ENCODE results near the gene ZBTB21.
"Not testable (repeated sequence)": the region's sequence is repeated elsewhere in the genome, so short reads cannot be mapped to it uniquely, and the experiment has no call there.

ZBTB21 gene

DNA sequence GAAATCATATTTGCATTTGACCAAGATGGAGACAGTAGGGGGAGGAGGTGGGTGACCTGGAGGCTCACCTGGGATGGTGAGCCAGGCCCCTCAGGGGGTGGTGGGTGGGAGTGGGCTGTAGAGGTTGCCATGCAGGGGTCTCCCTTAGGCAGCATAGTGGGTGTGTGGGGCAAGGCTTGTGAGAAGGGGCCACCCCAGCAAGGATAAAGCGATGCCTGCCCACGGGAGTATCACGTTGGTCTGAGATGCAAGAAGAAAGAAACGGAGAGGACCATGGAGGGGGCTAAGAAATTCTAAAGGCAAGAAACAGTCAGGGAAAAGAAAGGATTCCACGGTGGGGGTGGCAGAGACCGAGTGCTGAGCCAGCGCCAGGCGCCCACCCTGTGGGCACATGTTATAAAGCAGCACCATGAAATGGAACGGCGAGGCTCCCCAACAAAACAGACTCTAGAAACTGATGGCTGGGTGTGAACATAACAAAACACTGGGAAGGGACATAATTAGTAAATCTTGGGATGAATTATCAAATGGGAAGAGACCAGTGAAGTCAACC lies 44.6 kb downstream of the ZBTB21 start:
- DNase-seq = no peak

DNA sequence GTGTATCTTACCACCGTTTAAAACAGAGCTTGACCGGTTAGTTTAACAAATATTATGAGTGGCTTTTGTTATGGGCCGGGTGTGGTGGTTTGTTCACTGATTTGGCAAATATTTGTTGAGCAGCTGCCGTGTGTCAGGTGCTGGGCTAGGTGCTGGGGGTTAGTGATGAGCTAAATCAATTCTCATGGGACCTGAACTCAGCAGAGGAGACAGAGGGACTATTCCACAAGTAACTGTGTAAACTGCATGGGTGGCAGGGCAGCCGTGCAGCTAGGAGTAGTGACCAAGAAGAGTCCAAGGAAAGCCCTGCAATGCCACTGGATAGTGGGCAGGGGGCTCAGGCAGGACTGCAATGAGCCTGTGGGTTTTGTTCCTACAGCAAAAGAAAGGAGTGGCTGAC lies 45.1 kb downstream of the ZBTB21 start:
- no peak for DNase-seq

GRCh38 chr21:41964171-41964570 lies 46.0 kb downstream of the ZBTB21 start:
- no peak for DNase-seq

- no peak for DNase-seq
Measured at GRCh38 chr21:41962425-41962966, 47.7 kb downstream of the ZBTB21 start.

- no peak for DNase-seq
Measured at GRCh38 chr21:41961753-41962152, 48.4 kb downstream of the ZBTB21 start.

DNA sequence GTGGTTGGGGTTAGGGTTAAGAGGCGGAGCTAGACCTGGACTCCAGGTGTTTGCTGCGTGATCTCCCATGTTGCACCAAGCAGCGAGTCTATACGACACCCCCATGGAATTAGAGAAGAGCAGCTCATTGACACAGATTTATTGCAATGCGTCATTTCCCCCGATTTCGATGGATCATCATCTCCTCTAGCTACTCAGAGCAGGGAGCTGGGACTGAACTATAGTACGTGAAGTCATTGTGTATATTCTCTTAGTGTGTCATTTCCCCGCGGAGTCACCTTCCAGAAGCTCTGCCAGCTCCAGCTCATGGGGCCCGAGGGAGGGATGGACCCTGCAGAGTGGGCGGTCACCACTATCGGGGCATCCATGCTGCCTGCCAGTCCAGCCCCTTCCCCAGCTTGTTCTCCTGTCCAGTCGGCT lies 48.9 kb downstream of the ZBTB21 start:
- DNase-seq = no peak

DNA sequence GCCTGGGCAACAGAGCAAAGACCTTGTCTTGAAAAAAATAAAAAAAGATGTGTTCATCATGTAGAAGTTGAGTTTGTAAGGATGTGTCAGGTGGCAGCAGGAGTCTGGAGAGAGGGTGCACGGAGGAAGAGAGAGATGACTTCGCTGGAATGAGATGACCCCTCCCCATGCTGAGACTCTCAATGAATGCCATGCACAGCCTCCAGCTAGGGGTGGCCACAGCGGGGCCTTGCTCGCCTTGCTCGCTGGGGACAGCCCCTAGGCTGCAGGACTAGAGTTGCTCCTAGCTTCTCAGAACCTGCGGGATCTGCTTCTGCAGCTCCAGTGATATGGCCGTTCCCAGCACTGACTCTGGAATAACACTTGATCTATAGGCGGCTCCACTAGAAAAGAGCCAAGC lies 49.8 kb downstream of the ZBTB21 start:
- no peak for DNase-seq

GRCh38 chr21:41959697-41960096 lies 50.5 kb downstream of the ZBTB21 start:
- not testable (repeated sequence) for DNase-seq

- no peak for DNase-seq
Measured at GRCh38 chr21:41958886-41959563, 51.1 kb downstream of the ZBTB21 start.

GRCh38 chr21:41957991-41958766 lies 52.0 kb downstream of the ZBTB21 start:
- DNase-seq = no peak

DNA sequence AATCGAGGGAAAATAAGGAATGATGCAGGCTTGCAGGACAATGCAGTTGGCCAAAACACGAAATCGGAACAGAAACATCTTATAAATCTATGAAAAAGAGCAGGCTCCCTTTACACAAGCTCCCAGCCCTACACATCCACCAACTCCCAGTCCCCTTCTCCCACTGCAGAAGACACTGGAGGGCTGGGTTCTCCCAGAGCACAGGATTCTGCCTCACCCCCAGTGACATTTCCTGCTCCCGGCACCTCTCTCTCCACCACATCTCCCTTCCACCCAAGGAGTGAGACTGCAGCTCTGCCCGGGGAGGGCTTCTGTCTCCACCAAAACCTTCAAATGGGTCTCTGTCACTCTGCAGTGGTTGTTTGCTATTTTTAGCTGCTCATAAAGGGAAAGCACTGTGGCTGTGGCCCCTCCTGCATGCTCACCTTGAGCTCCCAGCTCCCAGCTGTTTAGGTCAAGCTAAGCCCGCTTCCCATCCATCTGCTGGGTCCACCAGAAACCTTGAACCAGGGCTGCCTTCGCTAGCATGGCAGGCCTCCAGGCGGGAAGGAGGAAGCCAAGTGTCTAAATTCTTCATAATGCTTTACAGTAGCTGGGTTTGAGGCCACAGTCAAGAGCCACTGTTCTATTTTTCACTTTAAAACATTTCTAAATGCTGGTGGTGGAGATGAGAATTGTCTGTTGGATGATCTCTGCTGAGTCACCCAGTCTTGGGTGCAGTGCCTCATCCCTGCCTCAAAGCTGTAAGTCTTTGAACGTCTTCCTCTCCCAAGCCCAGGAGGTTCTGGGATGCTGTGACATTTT lies 53.0 kb downstream of the ZBTB21 start:
- DNase-seq = peak; percentile 17 to 26

- no peak for DNase-seq
Measured at GRCh38 chr21:41955516-41955915, 54.6 kb downstream of the ZBTB21 start.

DNA sequence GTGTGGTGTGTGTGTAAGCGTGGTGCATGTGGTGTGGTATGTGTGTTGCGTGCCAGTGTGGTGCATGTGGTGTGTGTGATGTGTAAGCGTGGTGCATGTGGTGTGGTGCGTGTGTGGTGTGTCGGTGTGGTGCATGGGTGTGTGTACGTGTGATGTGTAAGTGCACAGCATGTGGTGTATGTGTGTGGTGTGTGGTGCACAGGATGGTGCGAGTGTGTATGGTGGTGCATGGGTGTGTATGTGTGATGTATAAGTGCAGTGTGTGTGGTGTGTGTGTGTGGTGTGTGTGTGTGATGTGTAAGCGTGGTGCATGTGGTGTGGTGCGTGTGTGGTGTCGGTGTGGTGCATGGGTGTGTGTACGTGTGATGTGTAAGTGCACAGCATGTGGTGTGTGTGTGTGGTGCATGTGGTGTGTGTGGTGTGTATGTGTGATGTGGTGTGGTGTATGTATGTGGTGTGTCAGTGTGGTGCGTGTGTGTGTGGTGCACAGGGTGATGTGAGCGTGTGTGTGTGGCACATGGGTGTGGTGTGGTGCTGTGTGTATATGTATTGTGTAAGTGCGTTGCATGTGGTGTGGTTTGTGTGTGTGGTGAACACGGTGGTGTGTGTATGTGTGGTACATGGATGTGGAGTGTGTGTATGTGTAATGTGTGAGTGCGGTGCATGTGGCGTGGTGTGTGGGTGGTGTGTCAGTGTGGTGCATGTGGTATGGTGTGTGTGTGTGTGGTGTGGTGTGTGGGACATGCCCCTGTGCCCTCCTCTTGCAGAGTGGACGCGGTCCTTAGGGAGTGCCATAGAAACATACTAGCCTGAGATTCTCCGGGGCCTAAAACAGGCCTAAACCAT lies 55.3 kb downstream of the ZBTB21 start:
- no peak for DNase-seq

DNA sequence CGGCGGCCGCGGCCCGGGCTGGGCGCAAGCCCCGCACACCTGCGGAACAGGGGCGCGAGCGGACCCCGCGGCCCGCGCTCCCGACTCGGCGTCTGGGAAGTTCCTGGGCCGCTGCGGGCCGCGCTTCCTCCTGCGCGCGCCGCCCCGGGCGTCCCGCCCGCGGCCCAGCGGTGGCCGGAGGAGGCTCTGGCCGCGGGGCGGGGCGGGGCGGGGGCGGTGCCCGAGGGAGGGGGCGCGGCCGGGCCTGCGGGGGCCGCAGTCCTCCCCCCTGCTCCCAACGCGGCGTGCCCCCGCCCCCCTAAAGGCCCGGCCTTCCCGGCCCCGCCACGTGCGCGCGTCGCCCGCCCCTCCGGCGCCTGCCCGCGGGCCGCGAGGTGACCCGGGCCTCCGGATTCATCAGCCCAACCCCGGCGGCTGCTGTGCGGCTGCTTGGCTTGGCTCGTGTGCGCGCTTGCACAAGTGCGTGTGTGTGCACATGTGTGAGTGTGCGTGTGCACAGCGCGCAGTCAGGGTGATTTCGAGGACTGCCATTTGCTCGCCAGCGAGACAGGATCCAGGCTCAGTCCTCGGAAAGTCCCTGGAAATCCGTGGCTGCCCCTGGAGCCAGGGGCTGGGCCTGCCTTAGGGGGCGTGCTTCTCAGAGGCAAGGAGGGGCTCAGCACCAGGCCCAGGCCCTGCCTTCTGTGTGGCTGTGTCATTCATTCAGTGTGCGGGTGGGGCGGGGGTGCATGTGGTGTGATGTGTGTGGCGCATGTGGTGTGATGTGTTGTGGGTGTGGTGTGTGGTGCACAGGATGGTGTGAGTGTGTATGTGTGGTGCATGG lies 56.1 kb downstream of the ZBTB21 start, which contains the start of gene C2CD2:
Gene C2CD2 (minus strand): TSS at position 188 of the 823 bp plus-strand sequence. CDS start 370 bp downstream, outside the sequence.
- peak; percentile 37 to 43 for DNase-seq

DNA sequence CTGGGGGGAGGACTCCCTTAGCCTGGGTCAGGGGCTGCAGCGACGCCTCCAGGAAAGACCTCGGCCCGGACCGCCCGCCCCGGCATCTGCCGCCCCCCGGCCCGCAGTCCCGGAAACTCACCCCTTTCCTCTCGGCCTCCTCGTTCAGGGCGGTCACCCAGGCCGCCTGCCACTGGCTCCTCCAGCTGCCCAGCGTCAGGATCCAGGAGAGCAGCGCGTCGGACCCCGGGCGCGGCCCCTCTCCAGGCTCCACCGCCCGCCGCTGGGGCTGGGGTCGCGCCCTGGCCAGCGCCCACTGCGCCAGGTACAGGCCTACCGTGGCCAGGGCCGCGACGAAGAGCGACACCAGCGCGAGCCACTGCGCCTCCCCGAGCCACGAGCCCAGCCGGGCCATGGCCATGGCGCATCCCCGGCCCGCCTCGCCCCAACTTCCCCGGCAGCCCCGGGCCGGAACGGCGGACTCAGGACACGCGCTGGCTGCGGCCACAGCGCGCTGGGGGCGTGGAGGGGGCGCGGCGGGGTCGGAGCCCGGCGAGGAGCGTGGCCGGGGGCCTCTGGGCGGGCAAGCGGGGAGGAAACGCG lies 56.8 kb downstream of the ZBTB21 start:
- DNase-seq = no peak

- DNase-seq = peak; percentile 16 to 22
Measured at GRCh38 chr21:41952568-41953248, 57.5 kb downstream of the ZBTB21 start.

GRCh38 chr21:41951876-41952567 lies 58.1 kb downstream of the ZBTB21 start:
- DNase-seq = no peak

GRCh38 chr21:41950941-41951351 lies 59.2 kb downstream of the ZBTB21 start:
- DNase-seq = no peak

DNA sequence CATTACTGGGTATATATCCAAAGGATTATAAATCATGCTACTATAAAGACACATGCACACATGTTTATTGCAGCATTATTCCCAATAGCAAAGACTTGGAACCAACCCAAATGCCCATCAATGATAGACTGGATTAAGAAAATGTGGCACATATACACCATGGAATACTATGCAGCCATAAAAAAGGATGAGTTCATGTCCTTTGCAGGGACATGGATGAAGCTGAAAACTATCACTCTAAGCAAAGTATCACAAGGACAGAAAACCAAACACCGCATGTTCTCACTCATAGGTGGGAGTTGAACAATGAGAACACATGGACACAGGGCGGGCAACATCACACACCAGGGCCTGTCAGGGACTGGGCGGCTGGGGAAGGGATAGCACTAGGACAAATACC lies 60.5 kb downstream of the ZBTB21 start:
- not testable (repeated sequence) for DNase-seq
